ENCODE results near the gene TBC1D22A. TPM values are rescaled to one million over a fixed set of nuclear protein-coding genes. Genes with fewer than 3 reads are reported as not detected.

The TBC1D22A gene
- total and polyA plus RNA-seq, 2 experiments from 2014 or later: 9.6 to 13.3 TPM

DNA sequence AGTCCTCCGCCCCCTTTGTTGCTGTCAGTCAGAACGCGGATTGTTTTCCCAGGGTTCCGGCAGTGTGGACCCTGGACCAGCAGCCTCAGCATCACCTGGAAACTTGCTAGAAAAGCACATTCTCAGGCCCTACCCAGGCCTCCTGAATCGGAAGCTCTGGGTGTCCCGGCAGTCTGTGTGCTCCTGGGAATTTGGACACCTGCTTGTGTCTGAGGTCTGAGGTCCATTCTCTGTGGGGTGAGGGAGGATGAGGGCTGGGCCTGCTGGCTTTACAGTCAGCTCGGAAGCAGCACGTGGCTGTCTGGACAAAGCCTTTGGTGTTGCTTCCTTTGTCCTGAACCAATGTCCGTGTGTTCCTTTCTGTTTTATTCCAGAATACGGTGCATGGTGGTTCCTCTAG is 299.7 kb downstream of the TBC1D22A start:
- H3K79me2 ChIP-seq (replicated peaks; ENCODE audit: insufficient read depth): no peaks in the 10 kb centered on the region
- H4K20me1 ChIP-seq (replicated peaks; ENCODE audit: insufficient read depth): no peaks in the 10 kb centered on the region
- no peaks in the 10 kb centered on the region for H3K9me2 ChIP-seq (ENCODE audit: insufficient read depth)
- Mint-ChIP-seq H3K27me3 (ENCODE audit: insufficient read depth, low read depth, poor library complexity) (no peaks in the 10 kb centered on the region), H3K9me3 (no peaks in the 10 kb centered on the region), H3K36me3 (ENCODE audit: low read depth) (no peaks in the 10 kb centered on the region; the same call in 1 of the 3 replicates), H3K4me1 (peaks cover under 1% of the 10 kb centered on the region; the same call in 1 of the 3 replicates), H3K4me3 (no peak overlapping the region), H3K27ac (no peak overlapping the region)
- H3K36me3 ChIP-seq (ENCODE audit: insufficient read depth): no peaks in the 10 kb centered on the region
- no peak overlapping the region for H3K4me2 ChIP-seq
- H3K27ac ChIP-seq (ENCODE audit: low read depth): no peak overlapping the region
- H3K4me1 ChIP-seq (ENCODE audit: insufficient read depth): no peaks in the 10 kb centered on the region
- no peak for DNase-seq (ENCODE audit: low spot score)
- no peaks in the 10 kb centered on the region for H3F3A ChIP-seq (replicated peaks; ENCODE audit: low read depth)
- TF ChIP-seq NANOG (IDR thresholded peaks at IDR 0.05; ENCODE audit: borderline replicate concordance): no peak
- TF ChIP-seq JUNB (IDR thresholded peaks at IDR 0.05; ENCODE audit: unreplicated experiment): no peak
- TF ChIP-seq ZNF331 (CRISPR knock-in tag; IDR thresholded peaks at IDR 0.05; ENCODE audit: low read depth): no peak
- TF ChIP-seq STAT1 (IDR thresholded peaks at IDR 0.05; ENCODE audit: unreplicated experiment): no peak
- no peak for TF ChIP-seq POLR2AphosphoS5 (IDR thresholded peaks at IDR 0.05; ENCODE audit: low read depth)
- TF ChIP-seq, protein P1, sequence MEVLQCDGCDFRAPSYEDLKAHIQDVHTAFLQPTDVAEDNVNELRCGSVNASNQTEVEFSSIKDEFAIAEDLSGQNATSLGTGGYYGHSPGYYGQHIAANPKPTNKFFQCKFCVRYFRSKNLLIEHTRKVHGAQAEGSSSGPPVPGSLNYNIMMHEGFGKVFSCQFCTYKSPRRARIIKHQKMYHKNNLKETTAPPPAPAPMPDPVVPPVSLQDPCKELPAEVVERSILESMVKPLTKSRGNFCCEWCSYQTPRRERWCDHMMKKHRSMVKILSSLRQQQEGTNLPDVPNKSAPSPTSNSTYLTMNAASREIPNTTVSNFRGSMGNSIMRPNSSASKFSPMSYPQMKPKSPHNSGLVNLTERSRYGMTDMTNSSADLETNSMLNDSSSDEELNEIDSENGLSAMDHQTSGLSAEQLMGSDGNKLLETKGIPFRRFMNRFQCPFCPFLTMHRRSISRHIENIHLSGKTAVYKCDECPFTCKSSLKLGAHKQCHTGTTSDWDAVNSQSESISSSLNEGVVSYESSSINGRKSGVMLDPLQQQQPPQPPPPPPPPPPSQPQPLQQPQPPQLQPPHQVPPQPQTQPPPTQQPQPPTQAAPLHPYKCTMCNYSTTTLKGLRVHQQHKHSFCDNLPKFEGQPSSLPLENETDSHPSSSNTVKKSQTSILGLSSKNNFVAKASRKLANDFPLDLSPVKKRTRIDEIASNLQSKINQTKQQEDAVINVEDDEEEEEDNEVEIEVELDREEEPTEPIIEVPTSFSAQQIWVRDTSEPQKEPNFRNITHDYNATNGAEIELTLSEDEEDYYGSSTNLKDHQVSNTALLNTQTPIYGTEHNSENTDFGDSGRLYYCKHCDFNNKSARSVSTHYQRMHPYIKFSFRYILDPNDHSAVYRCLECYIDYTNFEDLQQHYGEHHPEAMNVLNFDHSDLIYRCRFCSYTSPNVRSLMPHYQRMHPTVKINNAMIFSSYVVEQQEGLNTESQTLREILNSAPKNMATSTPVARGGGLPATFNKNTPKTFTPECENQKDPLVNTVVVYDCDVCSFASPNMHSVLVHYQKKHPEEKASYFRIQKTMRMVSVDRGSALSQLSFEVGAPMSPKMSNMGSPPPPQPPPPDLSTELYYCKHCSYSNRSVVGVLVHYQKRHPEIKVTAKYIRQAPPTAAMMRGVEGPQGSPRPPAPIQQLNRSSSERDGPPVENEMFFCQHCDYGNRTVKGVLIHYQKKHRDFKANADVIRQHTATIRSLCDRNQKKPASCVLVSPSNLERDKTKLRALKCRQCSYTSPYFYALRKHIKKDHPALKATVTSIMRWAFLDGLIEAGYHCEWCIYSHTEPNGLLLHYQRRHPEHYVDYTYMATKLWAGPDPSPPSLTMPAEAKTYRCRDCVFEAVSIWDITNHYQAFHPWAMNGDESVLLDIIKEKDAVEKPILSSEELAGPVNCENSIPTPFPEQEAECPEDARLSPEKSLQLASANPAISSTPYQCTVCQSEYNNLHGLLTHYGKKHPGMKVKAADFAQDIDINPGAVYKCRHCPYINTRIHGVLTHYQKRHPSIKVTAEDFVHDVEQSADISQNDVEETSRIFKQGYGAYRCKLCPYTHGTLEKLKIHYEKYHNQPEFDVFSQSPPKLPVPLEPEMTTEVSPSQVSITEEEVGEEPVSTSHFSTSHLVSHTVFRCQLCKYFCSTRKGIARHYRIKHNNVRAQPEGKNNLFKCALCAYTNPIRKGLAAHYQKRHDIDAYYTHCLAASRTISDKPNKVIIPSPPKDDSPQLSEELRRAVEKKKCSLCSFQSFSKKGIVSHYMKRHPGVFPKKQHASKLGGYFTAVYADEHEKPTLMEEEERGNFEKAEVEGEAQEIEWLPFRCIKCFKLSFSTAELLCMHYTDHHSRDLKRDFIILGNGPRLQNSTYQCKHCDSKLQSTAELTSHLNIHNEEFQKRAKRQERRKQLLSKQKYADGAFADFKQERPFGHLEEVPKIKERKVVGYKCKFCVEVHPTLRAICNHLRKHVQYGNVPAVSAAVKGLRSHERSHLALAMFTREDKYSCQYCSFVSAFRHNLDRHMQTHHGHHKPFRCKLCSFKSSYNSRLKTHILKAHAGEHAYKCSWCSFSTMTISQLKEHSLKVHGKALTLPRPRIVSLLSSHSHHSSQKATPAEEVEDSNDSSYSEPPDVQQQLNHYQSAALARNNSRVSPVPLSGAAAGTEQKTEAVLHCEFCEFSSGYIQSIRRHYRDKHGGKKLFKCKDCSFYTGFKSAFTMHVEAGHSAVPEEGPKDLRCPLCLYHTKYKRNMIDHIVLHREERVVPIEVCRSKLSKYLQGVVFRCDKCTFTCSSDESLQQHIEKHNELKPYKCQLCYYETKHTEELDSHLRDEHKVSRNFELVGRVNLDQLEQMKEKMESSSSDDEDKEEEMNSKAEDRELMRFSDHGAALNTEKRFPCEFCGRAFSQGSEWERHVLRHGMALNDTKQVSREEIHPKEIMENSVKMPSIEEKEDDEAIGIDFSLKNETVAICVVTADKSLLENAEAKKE (CRISPR knock-in tag; IDR thresholded peaks at IDR 0.05): no peak
- no peak for TF ChIP-seq EZH2phosphoT487 (IDR thresholded peaks at IDR 0.05; ENCODE audit: unreplicated experiment)
- TF ChIP-seq EZH2 (IDR thresholded peaks at IDR 0.05; ENCODE audit: low read depth, unreplicated experiment): no peak
- no peak for TF ChIP-seq ZNF114 (CRISPR knock-in tag; IDR thresholded peaks at IDR 0.05)
- TF ChIP-seq CREB1 (CRISPR knock-in tag; IDR thresholded peaks at IDR 0.05; ENCODE audit: low read depth): no peak
- TF ChIP-seq, protein P2, sequence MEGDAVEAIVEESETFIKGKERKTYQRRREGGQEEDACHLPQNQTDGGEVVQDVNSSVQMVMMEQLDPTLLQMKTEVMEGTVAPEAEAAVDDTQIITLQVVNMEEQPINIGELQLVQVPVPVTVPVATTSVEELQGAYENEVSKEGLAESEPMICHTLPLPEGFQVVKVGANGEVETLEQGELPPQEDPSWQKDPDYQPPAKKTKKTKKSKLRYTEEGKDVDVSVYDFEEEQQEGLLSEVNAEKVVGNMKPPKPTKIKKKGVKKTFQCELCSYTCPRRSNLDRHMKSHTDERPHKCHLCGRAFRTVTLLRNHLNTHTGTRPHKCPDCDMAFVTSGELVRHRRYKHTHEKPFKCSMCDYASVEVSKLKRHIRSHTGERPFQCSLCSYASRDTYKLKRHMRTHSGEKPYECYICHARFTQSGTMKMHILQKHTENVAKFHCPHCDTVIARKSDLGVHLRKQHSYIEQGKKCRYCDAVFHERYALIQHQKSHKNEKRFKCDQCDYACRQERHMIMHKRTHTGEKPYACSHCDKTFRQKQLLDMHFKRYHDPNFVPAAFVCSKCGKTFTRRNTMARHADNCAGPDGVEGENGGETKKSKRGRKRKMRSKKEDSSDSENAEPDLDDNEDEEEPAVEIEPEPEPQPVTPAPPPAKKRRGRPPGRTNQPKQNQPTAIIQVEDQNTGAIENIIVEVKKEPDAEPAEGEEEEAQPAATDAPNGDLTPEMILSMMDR (conservative IDR thresholded peaks at IDR 0.05; ENCODE audit: low read depth in 2 of 2): no peak
- TF ChIP-seq, protein P3, sequence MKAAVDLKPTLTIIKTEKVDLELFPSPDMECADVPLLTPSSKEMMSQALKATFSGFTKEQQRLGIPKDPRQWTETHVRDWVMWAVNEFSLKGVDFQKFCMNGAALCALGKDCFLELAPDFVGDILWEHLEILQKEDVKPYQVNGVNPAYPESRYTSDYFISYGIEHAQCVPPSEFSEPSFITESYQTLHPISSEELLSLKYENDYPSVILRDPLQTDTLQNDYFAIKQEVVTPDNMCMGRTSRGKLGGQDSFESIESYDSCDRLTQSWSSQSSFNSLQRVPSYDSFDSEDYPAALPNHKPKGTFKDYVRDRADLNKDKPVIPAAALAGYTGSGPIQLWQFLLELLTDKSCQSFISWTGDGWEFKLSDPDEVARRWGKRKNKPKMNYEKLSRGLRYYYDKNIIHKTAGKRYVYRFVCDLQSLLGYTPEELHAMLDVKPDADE (IDR thresholded peaks at IDR 0.05): no peak
- TF ChIP-seq, protein P4, sequence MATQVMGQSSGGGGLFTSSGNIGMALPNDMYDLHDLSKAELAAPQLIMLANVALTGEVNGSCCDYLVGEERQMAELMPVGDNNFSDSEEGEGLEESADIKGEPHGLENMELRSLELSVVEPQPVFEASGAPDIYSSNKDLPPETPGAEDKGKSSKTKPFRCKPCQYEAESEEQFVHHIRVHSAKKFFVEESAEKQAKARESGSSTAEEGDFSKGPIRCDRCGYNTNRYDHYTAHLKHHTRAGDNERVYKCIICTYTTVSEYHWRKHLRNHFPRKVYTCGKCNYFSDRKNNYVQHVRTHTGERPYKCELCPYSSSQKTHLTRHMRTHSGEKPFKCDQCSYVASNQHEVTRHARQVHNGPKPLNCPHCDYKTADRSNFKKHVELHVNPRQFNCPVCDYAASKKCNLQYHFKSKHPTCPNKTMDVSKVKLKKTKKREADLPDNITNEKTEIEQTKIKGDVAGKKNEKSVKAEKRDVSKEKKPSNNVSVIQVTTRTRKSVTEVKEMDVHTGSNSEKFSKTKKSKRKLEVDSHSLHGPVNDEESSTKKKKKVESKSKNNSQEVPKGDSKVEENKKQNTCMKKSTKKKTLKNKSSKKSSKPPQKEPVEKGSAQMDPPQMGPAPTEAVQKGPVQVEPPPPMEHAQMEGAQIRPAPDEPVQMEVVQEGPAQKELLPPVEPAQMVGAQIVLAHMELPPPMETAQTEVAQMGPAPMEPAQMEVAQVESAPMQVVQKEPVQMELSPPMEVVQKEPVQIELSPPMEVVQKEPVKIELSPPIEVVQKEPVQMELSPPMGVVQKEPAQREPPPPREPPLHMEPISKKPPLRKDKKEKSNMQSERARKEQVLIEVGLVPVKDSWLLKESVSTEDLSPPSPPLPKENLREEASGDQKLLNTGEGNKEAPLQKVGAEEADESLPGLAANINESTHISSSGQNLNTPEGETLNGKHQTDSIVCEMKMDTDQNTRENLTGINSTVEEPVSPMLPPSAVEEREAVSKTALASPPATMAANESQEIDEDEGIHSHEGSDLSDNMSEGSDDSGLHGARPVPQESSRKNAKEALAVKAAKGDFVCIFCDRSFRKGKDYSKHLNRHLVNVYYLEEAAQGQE (IDR thresholded peaks at IDR 0.05; ENCODE audit: unreplicated experiment): no peak
- no peak overlapping the region for H2AFZ ChIP-seq
- no peaks in the 10 kb centered on the region for H3K27me3 ChIP-seq (ENCODE audit: insufficient read depth)
- no peak overlapping the region for H3K4me3 ChIP-seq
- no peak for ATAC-seq
